Measurements from ENCODE around the gene HGD. TPM values are rescaled to one million over a fixed set of nuclear protein-coding genes. Genes with fewer than 3 reads are reported as not detected.

Gene HGD
- total RNA-seq, 4 donors from 2014 or later, result not detected

DNA sequence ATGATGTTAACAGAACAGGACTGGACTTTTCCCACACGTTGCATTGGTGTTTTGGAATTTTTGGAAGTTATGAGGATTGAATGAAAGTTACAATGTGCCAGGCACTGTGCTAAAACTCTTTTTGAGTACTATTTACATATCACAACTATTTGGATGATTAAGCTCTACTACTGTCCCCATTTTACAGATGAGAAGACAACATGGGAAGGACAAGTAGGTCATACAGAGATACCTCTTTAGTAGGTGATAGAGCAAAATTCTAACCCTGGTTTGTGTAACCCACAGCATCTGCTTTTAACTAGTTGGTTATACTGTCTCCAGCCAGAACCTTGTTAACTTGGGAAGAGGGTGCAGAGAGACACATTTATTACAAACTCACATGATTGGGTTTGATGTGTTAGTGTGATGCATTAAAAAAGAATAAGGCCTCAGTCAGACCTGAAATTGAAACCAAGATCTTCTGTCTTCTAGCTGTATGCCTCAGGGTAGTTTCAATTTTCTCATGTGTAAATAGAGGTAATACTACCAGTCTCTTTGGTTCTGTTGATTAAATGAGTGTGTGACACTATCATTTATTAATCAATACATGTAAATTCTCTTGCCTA lies 84.5 kb downstream of the HGD start:
- no peaks in the 10 kb centered on the region for H3K9me3 ChIP-seq
- peaks cover 0 to 36% (median 17%) of the 10 kb centered on the region in 4 donors for H3K4me1 ChIP-seq
- H3K27me3 ChIP-seq, result no peaks in the 10 kb centered on the region
- 28 to 45% methylated on average over 1 of the region's 1 CpG for WGBS, 2 donors
- peaks cover 0 to 32% (median 0%) of the 10 kb centered on the region in 3 donors for H3K36me3 ChIP-seq
- TF ChIP-seq CTCF (IDR thresholded peaks at IDR 0.05) (no peak), POLR2A (IDR thresholded peaks at IDR 0.05) (no peak), EP300 (IDR thresholded peaks at IDR 0.05) (no peak)
- H3K4me3 ChIP-seq, result peak overlapping the region; percentile 74 to 95 (median 82)
- H3K27ac ChIP-seq, result peak overlapping the region in 1 of 4 donors; percentile 1
- no peak for DNase-seq (ENCODE audit: low spot score in 2 of 2)

DNA sequence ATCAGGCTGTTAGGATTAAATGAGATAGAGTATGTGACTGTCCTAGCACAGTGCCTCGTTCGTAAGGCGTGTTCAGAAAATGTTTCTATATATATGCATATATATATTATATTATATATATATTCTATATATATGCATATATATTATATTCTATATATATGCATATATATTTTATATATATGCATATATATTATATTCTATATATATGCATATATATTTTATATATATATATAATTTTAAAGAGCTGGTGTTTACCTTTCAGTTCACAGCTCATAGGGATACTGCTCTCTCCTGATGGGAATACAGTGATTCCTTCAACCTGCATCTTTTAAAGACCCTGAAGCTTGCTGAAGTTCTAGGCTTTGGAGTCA lies 85.2 kb downstream of the HGD start:
- Histone ChIP-seq H3K36me3 (peaks cover 0 to 25% (median 0%) of the 10 kb centered on the region in 3 donors), H3K9me3 (no peaks in the 10 kb centered on the region), H3K4me1 (peaks cover 0 to 36% (median 17%) of the 10 kb centered on the region in 4 donors), H3K27me3 (no peaks in the 10 kb centered on the region), H3K4me3 (peak overlapping the region; percentile 74 to 95 (median 82)), H3K27ac (peak overlapping the region; percentile 83 to 92 (median 88))
- TF ChIP-seq CTCF (IDR thresholded peaks at IDR 0.05) (no peak), POLR2A (IDR thresholded peaks at IDR 0.05) (no peak), EP300 (IDR thresholded peaks at IDR 0.05) (no peak)
- 37 to 41% methylated on average over 3 of the region's 3 CpGs for WGBS, 2 donors
- no peak for DNase-seq (ENCODE audit: low spot score in 2 of 2)

DNA sequence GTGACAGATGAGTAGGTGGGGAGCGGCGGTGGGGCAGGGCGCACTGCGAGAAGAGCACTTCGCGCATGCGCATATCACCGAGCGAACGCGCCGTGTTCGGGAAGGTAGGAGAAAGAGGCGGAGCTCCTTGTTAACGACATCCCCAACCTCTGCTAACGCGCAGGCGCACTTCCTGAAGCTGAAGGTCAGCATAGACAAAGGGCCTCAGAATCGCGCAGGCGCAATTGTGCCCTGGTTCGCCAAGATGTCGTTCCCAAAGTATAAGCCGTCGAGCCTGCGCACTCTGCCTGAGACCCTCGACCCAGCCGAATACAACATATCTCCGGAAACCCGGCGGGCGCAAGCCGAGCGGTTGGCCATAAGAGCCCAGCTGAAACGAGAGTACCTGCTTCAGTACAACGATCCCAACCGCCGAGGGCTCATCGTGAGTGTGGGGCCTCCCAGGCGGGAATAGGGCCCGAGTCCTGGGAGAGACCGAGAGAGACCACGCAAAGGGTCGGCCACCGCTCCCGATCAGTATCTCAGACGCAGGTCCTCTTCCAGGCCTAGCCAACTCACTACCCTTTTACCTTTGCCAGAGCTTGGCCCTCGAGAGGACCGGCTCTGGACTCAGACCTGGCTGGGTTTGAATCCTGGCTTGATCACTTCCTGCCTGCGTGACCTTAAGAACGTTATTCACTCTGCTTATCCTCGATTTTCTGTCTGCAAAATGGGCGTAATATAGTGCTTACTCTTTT lies 85.8 kb downstream of the HGD start, which contains the start of gene NDUFB4:
TSS of gene NDUFB4 (plus strand) at position 221 of the 737 bp plus-strand sequence. CDS start at position 245, 24 bp downstream.
- H3K27me3 ChIP-seq, result no peaks in the 10 kb centered on the region
- H3K27ac ChIP-seq, result peak within 1 kb of the TSS; percentile 83 to 92 (median 88)
- TF ChIP-seq POLR2A (IDR thresholded peaks at IDR 0.05) (peak; percentile 79 to 86), EP300 (IDR thresholded peaks at IDR 0.05) (peak; percentile 92 to 96), CTCF (IDR thresholded peaks at IDR 0.05) (no peak)
- peak; percentile 87 to 91 for DNase-seq (ENCODE audit: low spot score in 2 of 2)
- peaks cover 0 to 36% (median 17%) of the 10 kb centered on the region in 4 donors for H3K4me1 ChIP-seq
- H3K9me3 ChIP-seq, result no peaks in the 10 kb centered on the region
- WGBS, 2 donors, result 0 to 1% methylated on average over 38 to 53 of the region's 53 CpGs
- H3K36me3 ChIP-seq, result peaks cover 0 to 20% (median 0%) of the 10 kb centered on the region in 3 donors
- H3K4me3 ChIP-seq, result peak within 1 kb of the TSS; percentile 74 to 95 (median 82)

GRCh38 chr3:120595788-120596115 lies 86.3 kb downstream of the HGD start:
- H3K36me3 ChIP-seq, result peaks cover 0 to 15% (median 0%) of the 10 kb centered on the region in 3 donors
- H3K4me1 ChIP-seq, result peaks cover 0 to 36% (median 17%) of the 10 kb centered on the region in 4 donors
- DNase-seq (ENCODE audit: low spot score in 2 of 2), result no peak
- WGBS, 2 donors, result 0 to 5% methylated on average over 4 of the region's 4 CpGs
- no peaks in the 10 kb centered on the region for H3K27me3 ChIP-seq
- H3K27ac ChIP-seq, result peak overlapping the region; percentile 83 to 92 (median 88)
- TF ChIP-seq POLR2A (IDR thresholded peaks at IDR 0.05) (no peak), CTCF (IDR thresholded peaks at IDR 0.05) (no peak), EP300 (IDR thresholded peaks at IDR 0.05) (no peak)
- H3K9me3 ChIP-seq, result no peaks in the 10 kb centered on the region
- H3K4me3 ChIP-seq, result peak overlapping the region; percentile 74 to 95 (median 82)
